Mesothelial cell of epicardium (in vitro differentiated cells): Measurements from ENCODE around the gene CCDC178. TPM values are rescaled to one million over a fixed set of nuclear protein-coding genes. Genes with fewer than 3 reads are reported as not detected.
"Not testable (repeated sequence)": the region's sequence is repeated elsewhere in the genome, so short reads cannot be mapped to it uniquely, and the experiment has no call there.

Experiments
- DNase-seq, 2 experiments: peaks; one replicate each; pipeline ENCODE4 v3.0.0; 2021; ENCODE audit warnings: low spot score in 2 of 2; ENCODE audit not compliant: unreplicated experiment in 2 of 2
- H3K27ac Mint-ChIP-seq: 2 replicates; pipeline ENCODE4 v1.8.0; 2021; ENCODE audit warnings: mixed read lengths
- H3K27me3 Mint-ChIP-seq: 2 replicates; pipeline ENCODE4 v1.8.0; 2021; ENCODE audit warnings: low read depth, mixed read lengths
- H3K36me3 Mint-ChIP-seq: 2 replicates; pipeline ENCODE4 v1.8.0; 2021; ENCODE audit warnings: mixed read lengths
- H3K4me1 Mint-ChIP-seq: 2 replicates; pipeline ENCODE4 v1.8.0; 2021; ENCODE audit warnings: mixed read lengths
- H3K4me3 Mint-ChIP-seq: 2 replicates; pipeline ENCODE4 v1.8.0; 2021; ENCODE audit warnings: mild to moderate bottlenecking, moderate library complexity, mixed read lengths
- H3K9me3 Mint-ChIP-seq: 2 replicates; pipeline ENCODE4 v1.8.0; 2021; ENCODE audit warnings: mixed read lengths
- total RNA-seq: library from RNA; stranded (reverse); gene quantifications from 3 replicates; pipeline ENCODE4 v1.2.1, GENCODE V29; 2021
- TF ChIP-seq, protein P1 (sequence below): fragments of 200-600 bp; sonication (generic); IDR thresholded peaks from one replicate; pipeline ENCODE4 v1.5.0; 2021; ENCODE audit warnings: antibody characterized with exemption; ENCODE audit not compliant: unreplicated experiment

The CCDC178 gene
- total RNA-seq, 1 donor from 2014 or later, result 3.1 TPM

DNA sequence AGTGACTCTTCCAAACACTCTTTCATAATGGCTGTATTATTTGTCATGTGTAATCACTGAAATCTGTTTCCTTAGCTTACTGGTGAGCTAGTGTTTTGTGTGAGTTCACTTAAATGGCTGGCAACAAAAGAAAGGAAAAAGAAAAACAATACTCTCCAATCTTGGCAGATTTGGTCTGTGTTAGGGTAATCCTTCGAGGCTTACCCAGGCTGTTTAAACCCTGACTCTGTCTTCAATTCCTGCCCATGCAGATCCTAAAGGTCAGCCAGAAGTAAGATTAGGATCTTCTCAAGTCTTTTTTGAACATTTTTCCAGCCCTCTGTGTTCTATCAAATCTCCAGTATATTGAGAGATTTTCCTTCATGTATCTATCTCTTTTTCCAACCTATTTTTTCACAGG lies 85.3 kb downstream of the CCDC178 start:
- H3K27ac Mint-ChIP-seq, result peak overlapping the region; percentile 45

DNA sequence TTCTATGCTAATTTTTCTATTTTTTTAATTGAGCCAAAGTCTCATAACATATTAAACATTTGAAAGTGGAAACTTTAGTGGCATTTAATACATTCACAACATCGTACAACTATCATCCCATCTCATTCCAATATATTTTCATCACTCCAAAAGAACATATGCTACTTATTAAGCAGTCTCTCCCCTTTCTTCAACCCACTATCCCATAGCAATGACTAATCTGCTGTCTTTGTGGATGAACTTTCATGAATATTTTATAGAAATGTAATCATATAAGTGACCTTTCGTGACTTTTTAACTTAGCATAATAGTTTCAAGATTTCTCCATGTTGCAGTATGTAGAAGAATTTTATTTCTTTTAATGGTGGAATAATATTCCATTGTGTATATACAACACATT lies 90.3 kb downstream of the CCDC178 start:
- Mint-ChIP-seq H3K4me3 (no peak overlapping the region), H3K27me3 (no peaks in the 10 kb centered on the region)
- TF ChIP-seq, protein P1, sequence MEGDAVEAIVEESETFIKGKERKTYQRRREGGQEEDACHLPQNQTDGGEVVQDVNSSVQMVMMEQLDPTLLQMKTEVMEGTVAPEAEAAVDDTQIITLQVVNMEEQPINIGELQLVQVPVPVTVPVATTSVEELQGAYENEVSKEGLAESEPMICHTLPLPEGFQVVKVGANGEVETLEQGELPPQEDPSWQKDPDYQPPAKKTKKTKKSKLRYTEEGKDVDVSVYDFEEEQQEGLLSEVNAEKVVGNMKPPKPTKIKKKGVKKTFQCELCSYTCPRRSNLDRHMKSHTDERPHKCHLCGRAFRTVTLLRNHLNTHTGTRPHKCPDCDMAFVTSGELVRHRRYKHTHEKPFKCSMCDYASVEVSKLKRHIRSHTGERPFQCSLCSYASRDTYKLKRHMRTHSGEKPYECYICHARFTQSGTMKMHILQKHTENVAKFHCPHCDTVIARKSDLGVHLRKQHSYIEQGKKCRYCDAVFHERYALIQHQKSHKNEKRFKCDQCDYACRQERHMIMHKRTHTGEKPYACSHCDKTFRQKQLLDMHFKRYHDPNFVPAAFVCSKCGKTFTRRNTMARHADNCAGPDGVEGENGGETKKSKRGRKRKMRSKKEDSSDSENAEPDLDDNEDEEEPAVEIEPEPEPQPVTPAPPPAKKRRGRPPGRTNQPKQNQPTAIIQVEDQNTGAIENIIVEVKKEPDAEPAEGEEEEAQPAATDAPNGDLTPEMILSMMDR, result no peak

More for the DNA sequence above, 85.3 kb downstream of the CCDC178 start:
- H3K4me1 Mint-ChIP-seq, result peaks cover 10% of the 10 kb centered on the region
- peaks cover 18% of the 10 kb centered on the region for H3K9me3 Mint-ChIP-seq
- H3K4me3 Mint-ChIP-seq, result no peak overlapping the region
- TF ChIP-seq, protein P1, result no peak
- peaks cover 4% of the 10 kb centered on the region for H3K36me3 Mint-ChIP-seq
- no peak for DNase-seq
- no peaks in the 10 kb centered on the region for H3K27me3 Mint-ChIP-seq

DNA sequence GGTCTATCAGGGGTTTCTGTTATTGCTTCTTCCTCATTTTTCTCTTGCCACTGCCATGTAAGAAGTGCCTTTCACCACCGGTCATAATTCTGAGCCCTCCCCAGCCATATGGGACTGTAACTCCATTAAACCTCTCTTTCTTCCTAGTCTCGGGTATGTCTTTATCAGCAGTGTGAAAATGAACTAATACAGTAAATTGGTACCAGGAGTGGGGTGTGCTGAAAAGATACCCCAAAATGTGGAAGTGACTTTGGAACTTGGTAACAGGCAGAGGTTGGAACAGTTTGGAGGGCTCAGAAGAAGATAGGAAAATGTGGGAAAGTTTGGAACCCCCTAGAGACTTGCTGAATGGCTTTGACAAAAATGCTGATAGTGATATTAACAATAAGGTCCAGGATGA lies 100.8 kb downstream of the CCDC178 start:
- not testable (repeated sequence) for DNase-seq
- peaks cover 11% of the 10 kb centered on the region for H3K36me3 Mint-ChIP-seq

More for the DNA sequence above, 90.3 kb downstream of the CCDC178 start:
- Mint-ChIP-seq H3K27ac (no peak overlapping the region), H3K36me3 (peaks cover 2% of the 10 kb centered on the region), H3K4me1 (peaks cover 2% of the 10 kb centered on the region), H3K9me3 (peaks cover 12% of the 10 kb centered on the region)
- no peak for DNase-seq

DNA sequence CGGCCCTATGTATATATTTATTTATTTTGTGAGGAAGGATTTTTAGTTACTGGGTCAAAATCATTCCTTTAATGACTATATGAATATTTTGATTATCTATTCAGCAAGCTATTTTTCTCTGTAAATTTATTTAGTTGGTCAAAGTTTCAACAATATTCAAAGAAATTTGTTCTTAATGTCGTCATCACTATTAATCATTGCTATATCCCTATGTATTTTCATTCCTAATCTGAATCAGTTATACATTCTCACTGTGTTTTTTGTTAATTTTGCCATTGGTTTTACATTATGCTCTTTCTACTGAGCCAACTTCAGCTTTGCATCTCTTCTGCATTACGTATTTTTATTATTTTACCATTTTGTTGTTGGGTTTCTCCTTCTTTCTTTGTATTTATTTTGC lies 105.7 kb downstream of the CCDC178 start:
- Mint-ChIP-seq H3K4me1 (no peaks in the 10 kb centered on the region), H3K4me3 (no peak overlapping the region), H3K36me3 (peaks cover 6% of the 10 kb centered on the region), H3K9me3 (peaks cover 20% of the 10 kb centered on the region), H3K27me3 (no peaks in the 10 kb centered on the region), H3K27ac (no peak overlapping the region)
- no peak for DNase-seq
- TF ChIP-seq, protein P1, result no peak

More for the DNA sequence above, 100.8 kb downstream of the CCDC178 start:
- not testable (repeated sequence) for H3K27me3 Mint-ChIP-seq, H3K27ac Mint-ChIP-seq, H3K4me1 Mint-ChIP-seq, H3K4me3 Mint-ChIP-seq
- peaks cover 42% of the 10 kb centered on the region for H3K9me3 Mint-ChIP-seq

DNA sequence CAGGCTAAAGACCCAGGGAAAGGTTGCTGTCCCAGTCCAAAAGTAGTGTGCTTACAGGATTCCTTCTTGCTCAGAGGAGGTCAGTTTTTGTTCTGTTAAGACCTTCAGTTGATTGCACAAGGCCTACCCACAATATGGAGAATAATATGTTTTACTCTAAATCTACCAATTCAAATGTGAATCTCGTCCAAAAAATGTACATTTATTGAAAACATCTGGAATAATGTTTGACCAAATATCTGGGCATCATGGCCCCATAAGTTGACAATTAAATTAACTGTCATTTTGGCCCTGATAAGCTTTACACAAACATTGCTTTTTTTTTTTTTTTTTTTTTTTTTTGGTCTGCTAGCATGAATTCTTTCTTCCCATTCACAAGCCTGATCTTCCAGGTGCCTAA lies 109.8 kb downstream of the CCDC178 start:
- DNase-seq, result no peak
- H3K9me3 Mint-ChIP-seq, result no peaks in the 10 kb centered on the region
- no peak overlapping the region for H3K27ac Mint-ChIP-seq
- no peaks in the 10 kb centered on the region for H3K36me3 Mint-ChIP-seq
- no peaks in the 10 kb centered on the region for H3K4me1 Mint-ChIP-seq
- TF ChIP-seq, protein P1, result no peak
- no peak overlapping the region for H3K4me3 Mint-ChIP-seq
- H3K27me3 Mint-ChIP-seq, result no peaks in the 10 kb centered on the region

DNA sequence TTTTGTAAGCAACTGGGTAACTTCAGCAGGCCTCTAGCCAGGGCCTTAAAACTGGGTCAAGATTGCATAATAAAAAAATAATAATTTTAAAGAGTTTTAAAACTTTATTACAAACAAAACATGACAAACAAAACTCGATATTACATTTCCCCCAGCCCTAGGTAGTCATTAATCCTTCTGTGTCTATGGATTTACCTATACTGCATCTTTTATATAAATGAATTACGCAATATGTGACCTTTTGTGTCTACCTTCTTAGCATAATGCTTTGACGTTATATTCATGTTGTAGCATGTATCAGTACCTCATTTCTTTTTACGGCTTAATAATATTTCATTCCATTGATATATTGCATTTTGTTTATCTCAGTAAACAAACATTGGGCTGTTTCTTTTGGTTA lies 113.5 kb downstream of the CCDC178 start:
- no peaks in the 10 kb centered on the region for H3K36me3 Mint-ChIP-seq
- no peaks in the 10 kb centered on the region for H3K27me3 Mint-ChIP-seq
- H3K4me3 Mint-ChIP-seq, result no peak overlapping the region
- TF ChIP-seq, protein P1, result no peak
- H3K27ac Mint-ChIP-seq, result no peak overlapping the region
- DNase-seq, result no peak
- H3K4me1 Mint-ChIP-seq, result no peaks in the 10 kb centered on the region
- H3K9me3 Mint-ChIP-seq, result no peaks in the 10 kb centered on the region
